Measurements from ENCODE around the gene TMA7B.

GRCh38 chr22:39989633-39990032, 29.4 kb downstream of the TMA7B start:
- TF ChIP-seq CTCF (IDR thresholded peaks at IDR 0.05) = no peak
- TF ChIP-seq POLR2A (IDR thresholded peaks at IDR 0.05) = no peak

Measured in esophagus squamous epithelium (tissue), 4 donors.